ENCODE results near the gene IL21R.
"Not testable (repeated sequence)": the region's sequence is repeated elsewhere in the genome, so short reads cannot be mapped to it uniquely, and the experiment has no call there.

IL21R gene

GRCh38 chr16:27426423-27427408, 24.7 kb downstream of the IL21R start:
- DNase-seq (ENCODE audit: low spot score) = peak; percentile 65

GRCh38 chr16:27427538-27427937, 25.6 kb downstream of the IL21R start:
- no peak for DNase-seq (ENCODE audit: low spot score)

- DNase-seq (ENCODE audit: low spot score) = no peak
These were observed 26.2 kb downstream of the IL21R start for GRCh38 chr16:27428026-27428785.

- no peak for DNase-seq (ENCODE audit: low spot score)
These were observed 27.4 kb downstream of the IL21R start for GRCh38 chr16:27429330-27429871.

DNA sequence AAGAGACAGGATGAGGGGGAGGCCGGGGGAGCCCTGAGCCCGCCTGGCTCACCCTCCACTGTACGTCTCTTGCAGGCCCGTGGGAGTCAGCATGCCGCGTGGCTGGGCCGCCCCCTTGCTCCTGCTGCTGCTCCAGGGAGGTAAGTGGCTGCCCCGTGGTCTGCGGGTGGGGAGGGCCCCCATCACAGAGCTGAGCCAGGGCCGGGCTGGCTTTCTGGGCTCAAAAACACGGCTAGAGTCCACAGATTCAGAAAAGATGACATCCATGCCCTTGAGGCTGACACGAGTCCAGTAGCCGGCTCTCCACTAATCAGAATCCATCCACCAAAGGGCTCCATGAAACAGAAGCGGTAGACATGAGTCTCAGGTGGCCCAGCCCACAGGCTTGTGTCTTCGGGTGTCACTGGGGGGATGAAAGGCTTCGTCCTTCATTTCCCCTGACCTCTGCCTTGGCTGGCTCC, 28.0 kb downstream of the IL21R start:
- no peak for DNase-seq (ENCODE audit: low spot score)

GRCh38 chr16:27430512-27430911, 28.5 kb downstream of the IL21R start:
- no peak for DNase-seq (ENCODE audit: low spot score)

DNA sequence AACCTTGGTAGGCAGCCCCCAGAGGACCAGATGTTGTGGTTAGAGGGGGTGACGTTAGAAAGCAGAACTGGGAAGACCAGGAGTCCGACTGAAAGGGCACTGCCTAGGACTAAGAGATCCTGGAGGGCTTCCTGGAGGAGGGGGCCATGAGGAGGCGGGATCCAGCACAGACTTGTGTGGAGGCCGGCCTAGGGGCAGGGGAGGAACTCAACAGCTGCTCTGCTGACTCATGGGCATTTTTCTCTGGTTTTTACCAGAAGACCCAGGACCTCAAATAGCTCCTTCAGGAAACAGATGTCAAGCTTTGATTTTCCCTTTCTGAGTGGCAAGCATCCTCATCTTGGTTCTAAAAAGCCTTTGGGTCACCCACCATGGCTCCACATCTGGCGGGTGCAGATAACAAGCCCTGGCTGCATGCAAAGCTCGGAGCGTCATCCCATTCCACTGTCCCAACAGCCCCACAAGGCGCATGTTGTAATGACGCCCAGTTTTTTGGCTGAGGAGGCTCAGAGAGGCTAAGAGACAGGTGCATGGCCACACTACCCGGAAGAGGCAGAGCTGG, 29.0 kb downstream of the IL21R start:
- no peak for DNase-seq (ENCODE audit: low spot score)

DNA sequence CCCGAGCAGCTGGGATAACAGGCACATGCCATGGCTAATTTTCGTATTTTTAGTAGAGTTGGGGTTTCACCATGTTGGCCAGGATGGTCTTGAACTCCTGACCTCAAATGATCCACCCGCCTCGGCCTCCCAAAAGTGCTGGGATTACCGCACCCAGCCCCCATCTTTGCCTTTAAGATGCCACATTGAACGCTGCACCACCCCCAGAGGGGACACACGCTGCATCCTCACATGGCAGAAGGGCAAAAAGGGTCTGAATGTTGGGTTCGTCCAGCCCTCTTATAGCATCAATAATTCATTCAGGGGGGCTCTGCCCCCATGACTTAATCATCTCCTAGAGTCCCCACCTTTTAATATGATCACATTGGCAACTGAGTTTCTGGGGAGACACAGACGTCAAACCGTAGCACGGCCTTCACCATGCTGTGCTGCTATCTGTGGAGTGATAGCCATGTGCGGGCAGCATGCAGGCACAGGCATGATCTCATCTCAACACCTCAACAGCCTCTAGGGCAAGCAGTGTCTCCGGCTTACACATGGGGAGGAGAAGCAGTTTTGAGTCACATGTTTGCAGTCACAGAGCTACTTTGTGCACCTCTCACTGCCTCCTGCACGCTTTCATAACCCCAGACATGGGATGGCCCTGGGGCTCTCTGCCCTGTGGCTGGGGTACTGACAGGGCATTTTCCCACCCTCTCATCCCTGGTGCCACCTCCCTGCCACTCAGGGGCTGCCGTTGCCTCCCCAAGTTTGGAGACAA, 30.0 kb downstream of the IL21R start:
- DNase-seq (ENCODE audit: low spot score) = no peak

- DNase-seq (ENCODE audit: low spot score) = no peak
These were observed 30.6 kb downstream of the IL21R start for GRCh38 chr16:27432558-27432957.

GRCh38 chr16:27433191-27433590, 31.2 kb downstream of the IL21R start:
- DNase-seq (ENCODE audit: low spot score) = not testable (repeated sequence)

GRCh38 chr16:27433636-27434035, 31.7 kb downstream of the IL21R start:
- DNase-seq (ENCODE audit: low spot score) = no peak

GRCh38 chr16:27434141-27435051, 32.4 kb downstream of the IL21R start:
- no peak for DNase-seq (ENCODE audit: low spot score)

DNA sequence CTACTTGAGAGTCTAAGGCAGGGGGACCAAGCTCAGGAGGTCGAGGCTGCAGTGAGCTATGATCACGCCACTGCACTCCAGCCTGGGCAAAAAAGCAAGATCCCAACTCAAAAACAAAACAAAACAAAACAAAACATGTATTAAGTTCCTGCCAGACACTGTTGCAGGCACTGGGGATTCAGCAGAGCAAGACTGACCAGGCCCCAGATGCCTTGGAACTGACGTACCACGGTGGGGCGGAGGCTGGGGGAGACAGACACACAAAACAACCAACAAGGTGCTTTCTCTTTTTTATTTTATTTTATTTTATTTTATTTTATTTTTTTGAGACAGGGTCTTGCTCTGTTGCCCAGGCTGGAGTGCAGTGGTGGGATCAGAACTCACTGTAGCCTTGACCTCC, 33.2 kb downstream of the IL21R start:
- DNase-seq (ENCODE audit: low spot score) = not testable (repeated sequence)

GRCh38 chr16:27436065-27436464, 34.1 kb downstream of the IL21R start:
- no peak for DNase-seq (ENCODE audit: low spot score)

DNA sequence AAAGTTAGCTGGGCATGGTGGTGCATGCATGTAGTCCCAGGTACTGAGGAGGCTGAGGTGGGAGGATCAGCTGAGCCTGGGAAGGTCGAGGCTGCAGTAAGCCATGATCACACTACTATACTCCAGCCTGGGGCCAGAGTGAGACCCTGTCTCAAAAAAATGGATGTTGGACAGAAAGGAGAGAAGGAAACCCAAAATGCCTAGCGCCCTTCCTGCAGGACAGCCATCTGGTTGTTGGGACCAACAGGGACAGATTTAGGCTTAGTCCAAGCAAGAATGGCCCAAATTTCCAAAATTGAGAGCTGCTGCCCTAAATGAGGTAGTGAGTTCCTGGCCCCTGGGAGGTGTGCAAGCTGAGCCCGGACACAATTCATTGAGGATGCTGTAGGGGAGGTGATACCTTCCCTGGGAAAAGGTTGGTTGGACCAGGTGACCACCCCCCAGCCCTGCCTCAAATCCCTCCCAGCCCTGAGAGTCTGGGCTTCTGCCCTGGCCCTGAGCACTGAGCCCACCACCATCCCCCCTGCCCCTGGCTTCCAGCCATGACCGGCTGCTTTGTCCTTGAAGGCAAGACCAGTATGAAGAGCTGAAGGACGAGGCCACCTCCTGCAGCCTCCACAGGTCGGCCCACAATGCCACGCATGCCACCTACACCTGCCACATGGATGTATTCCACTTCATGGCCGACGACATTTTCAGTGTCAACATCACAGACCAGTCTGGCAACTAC, 35.1 kb downstream of the IL21R start:
- no peak for DNase-seq (ENCODE audit: low spot score)

DNA sequence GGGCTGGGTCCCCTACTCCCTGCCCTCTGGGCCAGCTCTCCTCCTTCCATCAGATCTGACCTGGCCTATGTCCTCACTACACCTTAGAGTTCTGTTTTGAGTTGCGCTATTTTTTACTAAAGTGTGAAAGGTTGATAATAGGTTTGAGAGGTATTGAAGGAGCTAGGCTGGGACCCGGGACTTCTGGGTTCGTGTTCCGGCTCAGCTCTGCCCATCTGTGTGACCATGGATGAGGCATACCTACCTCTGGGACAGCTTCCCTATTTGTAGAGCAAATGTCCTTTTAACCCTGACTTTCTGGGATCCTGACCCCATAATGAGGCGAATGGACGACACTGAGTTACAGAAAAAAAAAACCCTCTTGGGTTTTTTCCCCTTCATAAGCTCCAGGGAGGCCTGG, 36.0 kb downstream of the IL21R start:
- no peak for DNase-seq (ENCODE audit: low spot score)

DNA sequence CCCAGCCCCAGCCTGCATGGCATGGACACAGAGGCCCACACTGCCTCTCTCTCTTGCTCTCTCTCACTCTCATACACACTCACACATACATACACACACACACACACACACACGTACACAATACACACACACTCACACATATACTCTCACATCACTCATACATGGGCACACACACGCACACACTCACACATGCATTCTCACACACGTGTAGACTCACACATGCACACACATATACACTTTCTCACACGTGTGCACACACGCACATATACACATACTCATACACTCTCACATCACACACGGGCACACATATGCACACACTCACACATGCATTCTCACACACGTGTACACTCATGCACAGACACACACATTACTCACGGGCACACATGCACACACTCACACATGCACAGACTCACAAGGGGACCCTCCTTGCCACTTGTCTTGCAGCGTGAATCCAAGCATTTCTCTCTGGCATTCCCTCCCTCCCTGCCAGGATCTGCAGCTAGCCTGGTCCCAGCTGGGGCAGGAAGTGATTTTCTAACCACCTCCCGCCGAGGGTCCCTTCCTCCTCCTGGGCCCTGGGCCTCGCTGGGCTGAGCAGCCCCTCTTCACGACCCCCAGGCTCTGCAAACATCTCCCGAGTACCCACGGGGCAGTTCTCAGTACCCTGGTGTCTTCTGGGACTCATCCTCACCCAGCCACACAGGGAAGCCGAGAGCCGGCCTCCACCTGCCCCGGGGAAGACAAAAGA, 37.5 kb downstream of the IL21R start:
- no peak for DNase-seq (ENCODE audit: low spot score)

- no peak for DNase-seq (ENCODE audit: low spot score)
These were observed 39.3 kb downstream of the IL21R start for GRCh38 chr16:27441276-27441675.

GRCh38 chr16:27441998-27442397, 40.0 kb downstream of the IL21R start:
- DNase-seq (ENCODE audit: low spot score) = no peak

All from SK-N-DZ (cell line).